ENCODE data around the gene ADARB2. TPM values are rescaled to one million over a fixed set of nuclear protein-coding genes. Genes with fewer than 3 reads are reported as not detected.
"Not testable (repeated sequence)": the region's sequence is repeated elsewhere in the genome, so short reads cannot be mapped to it uniquely, and the experiment has no call there.

ADARB2 gene
- total RNA-seq, 1 donor from 2014 or later, result 0.80 TPM

DNA sequence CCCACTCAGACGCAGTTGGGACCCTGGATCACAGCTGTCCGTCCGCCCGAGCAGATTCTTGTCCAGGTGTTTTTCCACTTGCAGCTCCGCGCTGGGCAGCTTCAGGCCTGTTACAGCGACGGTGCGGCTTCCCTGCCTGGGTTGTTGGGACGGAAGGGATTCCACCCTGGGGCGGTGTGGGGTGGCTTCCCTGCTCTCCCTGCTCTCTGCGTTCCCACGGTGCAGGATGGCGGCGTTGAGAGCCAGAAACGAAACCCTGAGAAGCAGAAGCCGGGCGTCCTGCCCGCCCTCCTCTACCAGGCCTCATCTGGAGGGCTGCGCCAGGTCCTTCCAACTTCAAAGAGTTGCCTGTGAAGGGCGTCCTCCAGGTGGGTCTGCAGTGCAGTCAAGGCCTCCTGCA, 194.4 kb downstream of the ADARB2 start:
- Histone ChIP-seq H3K4me1 (no peaks in the 10 kb centered on the region), H3K36me3 (no peaks in the 10 kb centered on the region), H3K27me3 (ENCODE audit: low read depth) (no peaks in the 10 kb centered on the region), H3K9me3 (no peaks in the 10 kb centered on the region), H3K4me3 (no peak overlapping the region), H3K27ac (no peak overlapping the region)
- no peak for ATAC-seq
- TF ChIP-seq, protein P1, sequence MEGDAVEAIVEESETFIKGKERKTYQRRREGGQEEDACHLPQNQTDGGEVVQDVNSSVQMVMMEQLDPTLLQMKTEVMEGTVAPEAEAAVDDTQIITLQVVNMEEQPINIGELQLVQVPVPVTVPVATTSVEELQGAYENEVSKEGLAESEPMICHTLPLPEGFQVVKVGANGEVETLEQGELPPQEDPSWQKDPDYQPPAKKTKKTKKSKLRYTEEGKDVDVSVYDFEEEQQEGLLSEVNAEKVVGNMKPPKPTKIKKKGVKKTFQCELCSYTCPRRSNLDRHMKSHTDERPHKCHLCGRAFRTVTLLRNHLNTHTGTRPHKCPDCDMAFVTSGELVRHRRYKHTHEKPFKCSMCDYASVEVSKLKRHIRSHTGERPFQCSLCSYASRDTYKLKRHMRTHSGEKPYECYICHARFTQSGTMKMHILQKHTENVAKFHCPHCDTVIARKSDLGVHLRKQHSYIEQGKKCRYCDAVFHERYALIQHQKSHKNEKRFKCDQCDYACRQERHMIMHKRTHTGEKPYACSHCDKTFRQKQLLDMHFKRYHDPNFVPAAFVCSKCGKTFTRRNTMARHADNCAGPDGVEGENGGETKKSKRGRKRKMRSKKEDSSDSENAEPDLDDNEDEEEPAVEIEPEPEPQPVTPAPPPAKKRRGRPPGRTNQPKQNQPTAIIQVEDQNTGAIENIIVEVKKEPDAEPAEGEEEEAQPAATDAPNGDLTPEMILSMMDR (IDR thresholded peaks at IDR 0.05), result no peak
- no peak for DNase-seq
- intact Hi-C loops (cut with DNase I), result no loop called here

- H3K36me3 ChIP-seq, result no peaks in the 10 kb centered on the region
- intact Hi-C loops (cut with DNase I), result no loop called here
- DNase-seq (no peak), ATAC-seq (no peak)
- no peak overlapping the region for H3K27ac ChIP-seq
- no peaks in the 10 kb centered on the region for H3K9me3 ChIP-seq
- H3K4me1 ChIP-seq, result no peaks in the 10 kb centered on the region
- H3K4me3 ChIP-seq, result no peak overlapping the region
- H3K27me3 ChIP-seq (ENCODE audit: low read depth), result no peaks in the 10 kb centered on the region
- TF ChIP-seq, protein P1 (IDR thresholded peaks at IDR 0.05), result no peak
Observed at GRCh38 chr10:1540144-1540543, 197.2 kb downstream of the ADARB2 start.

DNA sequence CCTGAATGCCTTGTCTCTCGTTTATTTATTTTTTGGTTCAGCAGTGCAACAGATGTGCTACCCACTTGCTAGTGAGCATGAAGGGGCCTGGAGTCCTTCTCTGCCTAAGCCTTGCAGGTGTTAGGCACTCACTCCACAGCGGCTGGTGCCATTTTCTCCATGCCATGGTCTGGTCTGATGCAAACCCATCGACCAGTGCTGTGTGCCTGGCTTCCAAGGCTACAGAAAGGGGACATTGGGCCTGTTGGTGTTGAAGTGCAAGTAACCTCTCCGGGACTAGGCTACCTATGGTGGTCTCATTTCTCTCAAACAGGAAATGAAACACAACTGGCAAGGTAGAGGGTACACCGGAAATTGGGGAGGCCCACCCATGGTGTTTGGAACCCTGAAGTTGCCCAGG, 198.1 kb downstream of the ADARB2 start:
- DNase-seq, result no peak
- Histone ChIP-seq H3K36me3 (no peaks in the 10 kb centered on the region), H3K9me3 (no peaks in the 10 kb centered on the region), H3K27ac (no peak overlapping the region), H3K4me1 (no peaks in the 10 kb centered on the region), H3K27me3 (ENCODE audit: low read depth) (no peaks in the 10 kb centered on the region), H3K4me3 (no peak overlapping the region)
- TF ChIP-seq, protein P1 (IDR thresholded peaks at IDR 0.05), result no peak
- intact Hi-C loops (cut with DNase I), result no loop called here
- ATAC-seq, result no peak

GRCh38 chr10:1538531-1539061, 198.7 kb downstream of the ADARB2 start:
- peak; percentile 14 to 17 for ATAC-seq
- no peak overlapping the region for H3K27ac ChIP-seq
- no peaks in the 10 kb centered on the region for H3K27me3 ChIP-seq (ENCODE audit: low read depth)
- H3K4me1 ChIP-seq, result no peaks in the 10 kb centered on the region
- TF ChIP-seq, protein P1 (IDR thresholded peaks at IDR 0.05), result no peak
- intact Hi-C loops (cut with DNase I), result no loop called here
- H3K36me3 ChIP-seq, result no peaks in the 10 kb centered on the region
- H3K4me3 ChIP-seq, result no peak overlapping the region
- H3K9me3 ChIP-seq, result no peaks in the 10 kb centered on the region
- no peak for DNase-seq

DNA sequence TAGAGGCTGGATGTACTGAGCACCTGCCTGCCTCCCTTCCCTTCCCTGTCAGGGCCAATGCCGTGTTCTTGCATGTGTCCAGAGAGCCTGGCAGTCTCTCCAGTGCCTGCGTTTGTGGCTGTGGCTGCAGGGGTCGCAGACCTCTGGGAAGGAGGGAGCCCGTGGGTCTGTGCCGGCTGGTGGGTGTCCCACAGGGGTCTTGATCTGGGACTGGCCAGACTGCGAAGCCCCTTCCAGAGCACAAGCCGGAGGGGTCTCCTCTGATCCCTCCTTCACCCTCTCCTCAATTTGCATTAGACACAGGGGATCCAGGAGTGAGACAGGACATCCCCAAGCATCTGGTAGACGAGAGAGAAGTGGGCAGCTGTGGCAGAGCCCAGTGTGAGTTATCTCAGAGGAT, 199.2 kb downstream of the ADARB2 start:
- intact Hi-C loops (cut with DNase I), result no loop called here
- no peak for ATAC-seq
- no peaks in the 10 kb centered on the region for H3K27me3 ChIP-seq (ENCODE audit: low read depth)

DNA sequence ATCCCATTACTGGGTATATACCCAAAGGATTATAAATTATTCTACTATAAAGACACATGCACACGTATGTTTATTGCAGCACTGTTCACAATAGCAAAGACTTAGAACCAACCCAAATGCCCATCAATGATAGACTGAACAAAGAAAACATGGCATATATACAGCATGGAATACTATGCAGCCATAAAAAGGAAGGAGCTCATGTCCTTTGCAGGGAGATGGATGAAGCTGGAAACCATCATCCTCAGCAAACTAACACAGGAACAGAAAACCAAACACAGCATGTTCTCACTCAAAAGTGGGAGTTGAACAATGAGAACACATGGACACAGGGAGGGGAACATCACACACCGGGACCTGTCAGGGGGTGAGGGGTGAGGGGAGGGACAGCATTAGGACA, 199.9 kb downstream of the ADARB2 start:
- intact Hi-C loops (cut with DNase I); DNase-seq; H3K36me3 ChIP-seq; H3K27ac ChIP-seq; H3K4me3 ChIP-seq; ATAC-seq; H3K9me3 ChIP-seq; H3K27me3 ChIP-seq (ENCODE audit: low read depth); H3K4me1 ChIP-seq: not testable (repeated sequence)

More for the DNA sequence above, 199.2 kb downstream of the ADARB2 start:
- DNase-seq, result no peak
- no peak overlapping the region for H3K27ac ChIP-seq
- H3K4me3 ChIP-seq, result no peak overlapping the region
- H3K9me3 ChIP-seq, result no peaks in the 10 kb centered on the region
- H3K4me1 ChIP-seq, result no peaks in the 10 kb centered on the region
- H3K36me3 ChIP-seq, result no peaks in the 10 kb centered on the region
- TF ChIP-seq, protein P1 (IDR thresholded peaks at IDR 0.05), result no peak
